GM18907 (cell line): ENCODE data around the gene DOCK2.
A peak's percentile ranks its signal among the peaks of the same experiment; 100 is the strongest.
"Not testable (repeated sequence)": the region's sequence is repeated elsewhere in the genome, so short reads cannot be mapped to it uniquely, and the experiment has no call there.

Source experiments
- ATAC-seq: cut with Tn5 transposase; IDR thresholded peaks from one replicate; pipeline ENCODE4 v1.9.1; 2021; ENCODE audit warnings: mild to moderate bottlenecking, moderate library complexity; ENCODE audit not compliant: unreplicated experiment

DOCK2 gene

GRCh38 chr5:169637085-169637548 is at the start of gene DOCK2:
Gene DOCK2 (plus strand): TSS chr5:169637275. CDS start chr5:169637327, 52 bp downstream.
- ATAC-seq = peak; percentile 94

GRCh38 chr5:169590602-169591001 is 46.5 kb upstream of the DOCK2 start:
- no peak for ATAC-seq

- no peak for ATAC-seq
Measured at GRCh38 chr5:169591636-169592035, 45.4 kb upstream of the DOCK2 start.

- ATAC-seq = no peak
Measured at GRCh38 chr5:169592937-169593650, 44.0 kb upstream of the DOCK2 start.

GRCh38 chr5:169595172-169595820 is 41.8 kb upstream of the DOCK2 start:
- ATAC-seq = no peak

- ATAC-seq = no peak
Measured at GRCh38 chr5:169599451-169599850, 37.6 kb upstream of the DOCK2 start.

GRCh38 chr5:169602535-169602934 is 34.5 kb upstream of the DOCK2 start:
- ATAC-seq = no peak

GRCh38 chr5:169606279-169606678 is 30.8 kb upstream of the DOCK2 start:
- no peak for ATAC-seq

GRCh38 chr5:169607882-169608281 is 29.2 kb upstream of the DOCK2 start:
- no peak for ATAC-seq

GRCh38 chr5:169609716-169610115 is 27.4 kb upstream of the DOCK2 start:
- no peak for ATAC-seq

GRCh38 chr5:169610606-169611005 is 26.5 kb upstream of the DOCK2 start:
- no peak for ATAC-seq

- ATAC-seq = no peak
Measured at GRCh38 chr5:169615561-169615960, 21.5 kb upstream of the DOCK2 start.

- not testable (repeated sequence) for ATAC-seq
Measured at GRCh38 chr5:169624307-169624706, 12.8 kb upstream of the DOCK2 start.

GRCh38 chr5:169626779-169627178 is 10.3 kb upstream of the DOCK2 start:
- no peak for ATAC-seq

GRCh38 chr5:169627551-169627950 is 9.5 kb upstream of the DOCK2 start:
- ATAC-seq = no peak

GRCh38 chr5:169628892-169629291 is 8.2 kb upstream of the DOCK2 start:
- ATAC-seq = no peak

GRCh38 chr5:169629847-169630548 is 7.1 kb upstream of the DOCK2 start:
- no peak for ATAC-seq

- no peak for ATAC-seq
Measured at GRCh38 chr5:169631360-169631759, 5.7 kb upstream of the DOCK2 start.

GRCh38 chr5:169632946-169633345 is 4.1 kb upstream of the DOCK2 start:
- no peak for ATAC-seq

GRCh38 chr5:169634606-169635005 is 2.5 kb upstream of the DOCK2 start:
- no peak for ATAC-seq

- no peak for ATAC-seq
Measured at GRCh38 chr5:169635936-169636335, 1.1 kb upstream of the DOCK2 start.
